ENCODE measurements around the gene LRIG1. TPM values are rescaled to one million over a fixed set of nuclear protein-coding genes. Genes with fewer than 3 reads are reported as not detected.

The LRIG1 gene
- polyA plus RNA-seq, 4 donors: 21.2 to 27.7 (median 26.2) TPM

- DNase-seq (ENCODE audit: low read depth in 4 of 4, low spot score in 3 of 4): no peak
These were observed 6.8 kb upstream of the LRIG1 start for GRCh38 chr3:66507423-66508260.

DNA sequence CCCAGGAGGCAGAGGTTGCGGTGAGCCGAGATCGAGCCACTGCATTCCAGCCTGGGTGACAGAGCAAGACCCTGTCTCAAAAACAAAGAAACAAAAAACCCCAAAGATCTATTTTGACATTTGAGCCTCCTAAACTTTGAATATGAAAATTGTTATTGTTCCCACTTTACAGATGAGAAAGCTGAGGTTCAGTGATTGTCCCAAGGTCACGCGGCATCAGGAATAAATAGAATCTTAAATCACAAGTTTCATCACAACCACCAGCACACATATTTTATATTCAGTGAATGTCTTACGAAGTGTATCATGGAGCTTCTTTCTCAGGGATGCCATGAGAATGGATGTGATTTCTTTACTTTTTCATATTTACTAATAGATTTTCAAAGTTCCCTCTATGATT is 5.3 kb upstream of the LRIG1 start:
- DNase-seq (ENCODE audit: low read depth in 4 of 4, low spot score in 3 of 4): no peak

DNA sequence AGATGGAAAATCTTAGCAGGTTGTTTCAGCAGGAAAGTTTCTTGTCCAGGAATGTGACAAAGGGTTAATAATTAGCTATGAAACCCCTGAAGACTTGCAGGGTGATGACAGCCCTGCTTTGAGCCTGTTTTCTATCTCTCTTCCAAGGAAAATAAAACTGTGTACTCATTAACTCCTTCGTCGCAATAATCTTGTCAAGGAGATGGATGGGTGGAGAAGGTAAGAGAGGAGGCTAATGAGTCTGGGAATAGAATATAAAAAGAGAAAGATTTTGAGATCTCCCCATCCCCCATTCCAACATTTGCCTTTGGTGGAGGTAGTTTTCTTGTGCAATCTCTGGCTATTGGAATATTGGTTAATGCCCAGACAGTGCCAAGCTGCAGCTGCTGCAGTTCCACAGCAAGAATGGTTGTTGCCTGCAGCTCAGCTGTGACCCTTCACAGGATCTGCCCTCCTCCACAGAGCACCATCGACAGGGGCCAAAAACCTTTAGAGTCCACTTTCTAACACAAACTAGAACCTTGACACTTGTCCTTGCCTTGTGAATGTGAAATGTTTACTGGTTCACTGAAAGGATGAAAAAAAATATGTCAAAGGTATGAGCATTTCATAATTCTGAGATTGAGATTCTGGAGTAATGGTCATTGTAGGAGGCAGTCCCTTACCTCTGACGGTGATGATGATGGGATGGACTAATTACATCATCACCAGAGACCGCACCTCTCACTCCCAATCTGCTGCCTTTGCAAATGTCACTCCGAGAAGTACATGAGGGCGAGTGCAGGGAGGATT is 4.2 kb upstream of the LRIG1 start:
- DNase-seq (ENCODE audit: low read depth in 4 of 4, low spot score in 3 of 4): no peak

DNA sequence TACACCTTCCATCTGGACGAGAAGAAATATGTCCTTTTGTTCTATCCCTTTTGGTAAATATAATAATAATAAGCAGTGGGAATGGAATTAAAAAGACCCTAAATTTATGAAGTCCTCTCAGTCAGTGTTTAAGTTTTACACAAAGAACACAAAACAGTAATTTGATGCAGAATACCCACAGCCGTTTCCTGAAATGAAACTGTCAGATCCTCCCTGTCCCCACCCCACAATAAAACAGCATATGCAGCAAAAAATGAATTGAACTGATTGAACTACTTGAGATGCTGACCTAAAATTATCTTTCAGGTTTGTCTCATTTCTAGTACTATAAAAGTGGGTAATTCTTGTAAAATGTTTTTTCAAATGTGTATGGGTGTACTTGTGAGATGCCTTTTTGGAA is 2.2 kb upstream of the LRIG1 start:
- DNase-seq (ENCODE audit: low read depth in 4 of 4, low spot score in 3 of 4): no peak

DNA sequence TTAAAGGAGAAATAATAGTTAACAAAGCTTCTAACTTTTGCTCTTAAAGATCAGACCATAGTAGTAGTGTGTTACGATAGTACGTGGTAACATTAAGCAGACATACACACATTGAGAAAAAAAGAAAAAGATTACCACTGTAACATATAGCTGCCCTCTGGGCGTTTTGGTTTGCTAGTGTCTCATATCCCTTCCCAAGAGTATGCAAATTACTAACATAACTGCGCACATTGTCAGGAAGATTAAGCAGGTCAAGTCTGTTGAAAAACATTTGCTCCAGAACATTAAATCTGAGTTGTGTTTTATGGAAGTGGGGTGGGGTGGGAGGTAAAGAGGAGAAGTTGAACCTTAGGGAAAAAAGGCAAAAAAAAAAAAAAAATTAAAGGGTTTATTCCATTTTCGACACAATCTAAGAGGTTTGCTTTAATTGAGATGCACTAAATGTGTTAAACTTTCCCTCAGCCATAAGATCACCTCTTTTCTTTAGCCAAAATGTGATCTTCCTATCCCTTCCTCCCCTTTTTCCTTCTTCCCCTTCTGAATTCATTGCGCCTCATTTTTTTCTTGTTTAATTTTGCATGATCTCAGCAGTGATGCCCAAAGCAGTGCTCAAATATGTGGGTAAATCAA is 1.5 kb upstream of the LRIG1 start:
- no peak for DNase-seq (ENCODE audit: low read depth in 4 of 4, low spot score in 3 of 4)

DNA sequence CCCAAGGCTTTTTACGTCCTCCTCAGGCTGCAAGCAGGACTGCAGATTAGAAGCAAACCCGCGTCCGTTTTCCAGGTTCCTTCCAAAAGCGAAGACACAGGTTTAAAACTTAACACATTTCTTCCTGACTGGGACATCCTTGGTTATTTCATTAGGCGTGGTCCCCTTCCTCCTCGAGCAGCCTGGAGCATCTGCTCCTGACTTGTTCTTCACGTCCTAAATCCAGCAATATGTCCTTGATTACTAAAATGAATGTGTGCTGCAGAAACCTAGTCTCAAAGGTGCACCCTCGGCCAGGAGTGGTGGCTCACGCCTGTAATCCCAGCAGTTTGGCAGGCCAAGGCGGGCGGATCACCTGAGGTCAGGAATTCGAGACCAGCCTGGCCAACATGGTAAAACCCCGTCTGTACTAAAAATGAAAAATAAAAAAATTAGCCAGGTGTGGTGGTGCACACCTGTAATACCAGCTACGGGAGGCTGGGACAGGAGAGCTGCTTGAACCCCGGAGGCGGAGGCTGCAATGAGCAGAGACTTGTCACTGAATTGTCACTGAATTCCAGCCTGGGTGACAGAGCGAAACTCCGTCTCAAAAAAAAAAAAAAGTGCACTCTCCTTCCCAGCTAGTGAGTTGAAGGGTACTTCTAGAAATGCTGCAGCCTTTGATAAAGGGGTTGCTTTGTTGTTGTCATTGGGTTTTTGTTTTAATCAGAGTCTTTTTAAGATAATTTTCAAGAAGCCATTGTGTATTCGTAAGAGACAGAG is 842 bp upstream of the LRIG1 start:
- no peak for DNase-seq (ENCODE audit: low read depth in 4 of 4, low spot score in 3 of 4)

DNA sequence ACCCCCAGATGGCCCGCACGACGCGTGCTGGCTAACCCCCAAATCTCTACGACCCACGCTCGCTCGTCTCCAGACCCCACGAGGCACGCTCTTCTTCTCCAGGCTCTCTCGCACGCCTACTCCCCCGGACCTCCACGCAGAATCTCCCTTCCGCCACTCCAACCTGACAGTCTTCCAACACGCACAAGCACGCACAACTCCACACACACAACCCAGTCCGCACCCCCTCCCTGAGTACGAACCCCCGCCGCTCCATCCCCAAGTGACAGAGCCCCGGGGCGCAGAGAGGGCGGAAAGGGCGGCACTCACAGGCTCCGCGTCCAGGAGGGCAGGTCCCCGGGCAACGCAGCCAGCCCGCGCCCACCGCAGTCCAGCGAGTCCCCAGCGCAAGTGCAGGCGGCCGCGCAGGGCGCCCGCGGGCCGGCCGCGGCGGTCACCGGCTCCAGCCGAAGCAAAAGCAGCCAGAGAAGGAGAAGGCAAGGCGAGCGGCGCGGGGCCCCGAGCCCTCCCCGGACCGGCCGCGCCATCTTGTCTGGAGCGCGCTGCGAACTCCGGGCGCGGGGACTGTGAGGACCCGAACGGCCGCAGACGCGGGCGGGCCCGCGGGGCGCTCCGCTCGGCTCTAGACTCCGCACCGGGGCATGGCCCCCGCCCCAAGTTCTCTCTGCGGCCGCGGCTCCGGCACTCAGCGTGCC is 794 bp downstream of the LRIG1 start:
- DNase-seq (ENCODE audit: low read depth in 4 of 4, low spot score in 3 of 4): no peak

- DNase-seq (ENCODE audit: low read depth in 4 of 4, low spot score in 3 of 4): no peak
These were observed 1.9 kb downstream of the LRIG1 start for GRCh38 chr3:66498687-66499621.

GRCh38 chr3:66497985-66498671 is 2.7 kb downstream of the LRIG1 start:
- DNase-seq (ENCODE audit: low read depth in 4 of 4, low spot score in 3 of 4): no peak

DNA sequence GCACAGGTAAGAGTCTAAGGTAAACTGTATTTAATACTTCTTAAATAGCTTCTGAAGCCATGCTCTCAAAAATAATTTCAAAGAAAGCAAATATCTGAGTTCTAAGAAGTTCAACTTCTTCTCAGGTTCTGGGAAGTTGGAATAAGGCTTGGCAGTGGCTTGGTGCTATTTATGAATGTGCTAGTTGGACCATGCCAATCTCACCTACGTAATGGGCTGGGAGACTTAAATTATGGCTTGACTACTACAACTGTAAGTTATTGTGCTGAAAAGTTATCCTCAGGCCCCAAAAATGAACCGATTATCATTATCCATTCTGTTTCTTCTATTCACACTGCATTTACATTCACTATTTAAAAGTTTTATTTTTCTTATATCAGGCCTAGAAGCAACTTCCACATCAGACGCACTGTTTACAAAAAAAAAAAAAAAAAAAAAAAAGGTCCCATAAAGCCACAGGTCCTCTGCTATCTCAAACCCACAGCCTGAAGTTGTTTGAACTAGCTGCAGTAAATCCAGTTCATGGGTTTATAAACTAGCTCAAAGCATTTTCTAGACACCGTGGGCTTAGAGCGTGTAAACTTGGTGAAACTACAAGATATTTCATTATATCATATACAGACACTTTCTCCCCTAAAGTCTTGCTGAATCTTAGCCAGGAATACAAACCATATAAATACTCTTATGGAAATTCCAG is 3.4 kb downstream of the LRIG1 start:
- DNase-seq (ENCODE audit: low read depth in 4 of 4, low spot score in 3 of 4): no peak

DNA sequence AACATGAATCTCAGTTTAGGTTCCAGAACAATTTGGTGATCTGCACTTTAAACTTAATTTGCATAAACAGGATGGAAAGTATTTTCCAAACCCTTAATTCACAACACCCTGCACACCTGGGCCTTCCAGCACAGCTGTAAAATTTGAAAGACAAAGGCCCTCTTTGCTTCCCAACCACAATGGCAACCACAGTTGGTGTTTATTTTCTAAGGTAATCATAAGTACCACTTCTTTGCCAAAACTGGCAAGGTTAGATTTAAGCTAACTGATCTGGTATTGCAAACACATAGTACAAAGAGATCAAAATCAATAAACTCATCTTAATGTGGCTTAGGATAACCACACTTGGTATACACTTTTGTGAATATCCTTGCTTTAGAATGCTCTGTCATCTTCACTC is 4.1 kb downstream of the LRIG1 start:
- no peak for DNase-seq (ENCODE audit: low read depth in 4 of 4, low spot score in 3 of 4)

DNA sequence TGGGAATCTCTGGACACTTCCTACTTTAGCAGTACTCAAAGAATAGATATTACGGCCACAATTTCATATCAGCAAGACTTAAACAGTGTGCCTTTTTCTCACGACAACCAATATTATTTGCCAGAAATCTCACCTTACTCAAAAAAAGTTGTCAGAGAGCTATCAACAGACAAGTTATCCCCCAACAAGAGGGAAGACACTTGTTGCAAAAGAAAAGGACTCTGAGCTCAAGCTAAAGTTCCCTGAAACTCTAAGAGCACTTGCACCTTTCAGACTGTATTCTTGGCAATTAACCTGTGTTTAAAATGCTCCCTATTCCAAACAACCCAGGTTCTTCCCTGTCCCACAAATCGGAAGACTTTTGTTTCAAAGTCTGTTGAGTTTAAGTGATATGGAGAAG is 4.5 kb downstream of the LRIG1 start:
- DNase-seq (ENCODE audit: low read depth in 4 of 4, low spot score in 3 of 4): no peak

DNA sequence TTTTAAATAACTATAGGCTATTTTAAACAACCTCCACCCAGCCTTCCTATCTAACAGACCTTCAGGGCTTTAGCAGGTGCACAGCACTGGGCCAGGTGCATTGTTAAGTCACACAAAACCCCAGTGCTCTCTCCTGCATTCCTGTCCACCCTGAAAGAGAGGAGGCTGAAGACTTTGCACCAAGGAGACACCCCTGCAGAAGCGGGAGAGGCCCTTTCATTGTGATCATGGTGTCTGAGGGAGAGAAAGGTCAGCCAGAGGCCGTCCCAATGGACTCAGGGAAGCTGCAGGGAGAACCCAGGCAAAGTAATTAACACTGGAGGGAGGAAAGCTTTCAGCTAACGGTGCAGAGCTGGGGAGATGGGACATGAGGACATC is 5.2 kb downstream of the LRIG1 start:
- no peak for DNase-seq (ENCODE audit: low read depth in 4 of 4, low spot score in 3 of 4)

DNA sequence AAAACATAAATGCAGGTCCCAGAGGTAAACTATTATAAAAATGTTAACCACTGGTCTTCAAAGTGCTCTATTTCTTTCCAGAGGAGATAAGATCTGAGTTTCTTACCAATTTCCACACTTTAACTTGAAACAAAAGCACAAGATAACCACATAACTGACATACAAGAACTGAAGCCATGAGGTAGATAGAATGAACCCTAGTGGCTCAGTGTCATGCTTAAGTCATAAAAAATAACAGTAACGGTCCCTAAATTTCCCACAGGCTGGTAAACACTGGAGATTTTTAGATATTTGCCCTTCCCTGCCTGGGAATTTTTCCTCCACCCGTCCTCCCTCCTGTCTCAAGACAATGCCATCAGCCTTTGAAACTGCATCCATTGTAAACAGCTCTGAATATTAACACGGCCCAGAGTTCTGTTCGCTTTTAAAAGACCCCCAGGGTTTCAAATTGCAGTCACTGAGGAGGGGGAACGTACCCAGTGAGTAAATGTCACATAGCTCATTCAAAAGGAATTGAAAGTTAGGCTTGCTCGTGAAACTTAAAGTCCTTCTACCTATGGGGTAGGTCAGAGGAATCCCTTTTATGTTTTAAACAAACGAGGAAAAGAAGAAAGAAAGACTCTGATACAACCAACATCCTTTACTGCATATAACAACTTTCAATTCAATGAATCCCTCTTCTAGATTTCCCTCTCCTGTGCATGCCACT is 5.7 kb downstream of the LRIG1 start:
- DNase-seq (ENCODE audit: low read depth in 4 of 4, low spot score in 3 of 4): no peak

DNA sequence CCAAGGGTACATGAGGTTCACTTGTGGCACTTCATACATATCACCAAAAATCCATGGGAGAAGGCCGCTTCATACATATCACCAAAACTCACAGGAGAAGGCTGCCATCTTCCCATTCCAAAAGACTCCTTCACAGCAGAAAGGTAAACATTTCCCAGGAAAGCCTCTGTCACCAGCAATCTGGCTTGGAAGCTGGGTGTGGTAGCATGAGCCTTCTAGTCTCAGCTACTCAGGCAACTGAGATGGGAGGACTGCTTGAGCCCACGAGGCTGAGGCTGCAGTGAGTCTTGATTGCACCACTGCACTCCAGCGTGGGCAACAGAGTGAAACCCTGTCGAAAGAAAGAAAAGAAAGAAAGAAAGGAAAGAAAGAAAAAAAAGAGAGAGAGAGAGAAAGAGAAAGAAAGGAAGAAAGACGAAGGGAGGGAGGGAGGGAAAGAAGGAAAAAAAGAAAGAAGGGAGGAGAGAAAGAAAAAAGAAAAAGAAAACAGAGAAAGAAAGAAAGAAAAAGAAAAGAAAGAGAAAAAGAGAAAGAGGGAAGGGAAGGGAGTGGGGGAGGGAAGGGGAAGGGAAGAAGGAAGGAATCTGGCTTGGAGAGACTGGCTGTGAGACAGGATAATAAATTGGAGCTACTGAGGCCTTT is 7.2 kb downstream of the LRIG1 start:
- no peak for DNase-seq (ENCODE audit: low read depth in 4 of 4, low spot score in 3 of 4)

GRCh38 chr3:66492672-66493071 is 8.2 kb downstream of the LRIG1 start:
- DNase-seq (ENCODE audit: low read depth in 4 of 4, low spot score in 3 of 4): no peak

GRCh38 chr3:66492071-66492470 is 8.8 kb downstream of the LRIG1 start:
- DNase-seq (ENCODE audit: low read depth in 4 of 4, low spot score in 3 of 4): no peak
